Activated CD4-positive, CD25-positive, alpha-beta regulatory T cell treated with anti-CD3 and anti-CD28 coated beads, Interleukin-2, amount 50 U/mL, for 72 hours (primary cell): ENCODE measurements around the gene IGFALS.

ENCODE experiments used
- DNase-seq: peaks from one replicate; pipeline ENCODE4 v3.0.0; 2021

IGFALS gene

GRCh38 chr16:1741553-1742165 is 51.8 kb downstream of the IGFALS start:
- DNase-seq: no peak

GRCh38 chr16:1740781-1741490 is 52.6 kb downstream of the IGFALS start:
- no peak for DNase-seq
